H9 (cell line): ENCODE data around the gene ZSCAN31. TPM values are rescaled to one million over a fixed set of nuclear protein-coding genes. Genes with fewer than 3 reads are reported as not detected.

ENCODE experiments used
- DNase-seq: peaks from one replicate; pipeline ENCODE4 v3.0.0-alpha.2; 2017
- H2AFZ ChIP-seq: one replicate; pipeline ENCODE4 v1.6.1; 2013; ENCODE audit warnings: mild to moderate bottlenecking, low read length, control low read depth, moderate library complexity
- H2AK5ac ChIP-seq: 2 replicates; pipeline ENCODE4 v1.6.1; 2013; ENCODE audit warnings: low read length, control low read depth, mixed read lengths; ENCODE audit not compliant: insufficient read length
- H2BK120ac ChIP-seq: one replicate; pipeline ENCODE4 v1.6.1; 2013; ENCODE audit warnings: low read depth, mild to moderate bottlenecking, low read length, control low read depth, inconsistent platforms; ENCODE audit not compliant: poor library complexity, severe bottlenecking
- H2BK12ac ChIP-seq: 2 replicates; pipeline ENCODE4 v1.6.1; 2013; ENCODE audit warnings: low read length, control low read depth, mixed read lengths, low read depth; ENCODE audit not compliant: insufficient read length
- H2BK15ac ChIP-seq: 2 replicates; pipeline ENCODE4 v1.6.1; 2013; ENCODE audit warnings: low read depth, low read length, control low read depth
- H2BK20ac ChIP-seq: one replicate; pipeline ENCODE4 v1.6.1; 2013; ENCODE audit warnings: low read depth, mild to moderate bottlenecking, low read length, control low read depth, inconsistent platforms; ENCODE audit not compliant: poor library complexity, severe bottlenecking
- H2BK5ac ChIP-seq: 2 replicates; pipeline ENCODE4 v1.6.1; 2013; ENCODE audit warnings: low read length, control low read depth, mixed read lengths; ENCODE audit not compliant: insufficient read length
- H3K14ac ChIP-seq: 2 replicates; pipeline ENCODE4 v1.6.1; 2013; ENCODE audit warnings: low read length, control low read depth; ENCODE audit not compliant: insufficient read depth
- H3K18ac ChIP-seq: 2 replicates; pipeline ENCODE4 v1.6.1; 2013; ENCODE audit warnings: low read depth, mild to moderate bottlenecking, mixed read lengths, low read length, control low read depth; ENCODE audit not compliant: insufficient read length
- H3K23ac ChIP-seq: 2 replicates; pipeline ENCODE4 v1.6.1; 2013; ENCODE audit warnings: low read length, control low read depth, mixed read lengths, low read depth; ENCODE audit not compliant: insufficient read length
- H3K23me2 ChIP-seq: 2 replicates; pipeline ENCODE4 v1.6.1; 2013; ENCODE audit warnings: low read depth, mild to moderate bottlenecking, mixed read lengths, low read length, control low read depth; ENCODE audit not compliant: insufficient read length, poor library complexity, severe bottlenecking
- H3K27ac ChIP-seq: 2 replicates; pipeline ENCODE4 v1.5.1; 2013; ENCODE audit warnings: low read length, control low read depth, mixed read lengths, low read depth; ENCODE audit not compliant: insufficient read length
- H3K27me3 ChIP-seq: 2 replicates; pipeline ENCODE4 v1.6.1; 2013; ENCODE audit warnings: low read length, control low read depth, inconsistent platforms; ENCODE audit not compliant: insufficient read depth
- H3K4ac ChIP-seq: 2 replicates; pipeline ENCODE4 v1.6.1; 2013; ENCODE audit warnings: low read depth, mild to moderate bottlenecking, control low read depth, inconsistent platforms, low read length, moderate library complexity
- H3K4me1 ChIP-seq: 2 replicates; pipeline ENCODE4 v1.6.1; 2013; ENCODE audit warnings: low read length, control low read depth, inconsistent platforms; ENCODE audit not compliant: insufficient read depth
- H3K4me2 ChIP-seq: 2 replicates; pipeline ENCODE4 v1.6.1; 2013; ENCODE audit warnings: low read length, control low read depth, mixed read lengths; ENCODE audit not compliant: insufficient read length, insufficient read depth
- H3K56ac ChIP-seq: 2 replicates; pipeline ENCODE4 v1.6.1; 2013; ENCODE audit warnings: low read depth, mild to moderate bottlenecking, mixed read lengths, low read length, control low read depth; ENCODE audit not compliant: insufficient read length
- H3K79me1 ChIP-seq: 2 replicates; pipeline ENCODE4 v1.6.1; 2013; ENCODE audit warnings: low read depth, mild to moderate bottlenecking, moderate library complexity, low read length, control low read depth, inconsistent platforms; ENCODE audit not compliant: insufficient read depth, poor library complexity, severe bottlenecking
- H3K79me2 ChIP-seq: 2 replicates; pipeline ENCODE4 v1.6.1; 2013; ENCODE audit warnings: low read length, control low read depth, inconsistent platforms; ENCODE audit not compliant: insufficient read depth
- H3K9ac ChIP-seq: 2 replicates; pipeline ENCODE4 v1.6.1; 2013; ENCODE audit warnings: low read length, control low read depth, mixed read lengths; ENCODE audit not compliant: insufficient read length; ENCODE audit errors: extremely low read depth
- H3K9me3 ChIP-seq: one replicate; pipeline ENCODE4 v1.6.1; 2013; ENCODE audit warnings: low read depth, low read length, inconsistent platforms; ENCODE audit not compliant: control insufficient read depth
- H3T11ph ChIP-seq: one replicate; pipeline ENCODE4 v1.6.1; 2013; ENCODE audit warnings: mild to moderate bottlenecking, low read length, control low read depth, inconsistent platforms
- H4K20me1 ChIP-seq: one replicate; pipeline ENCODE4 v1.6.1; 2013; ENCODE audit not compliant: control insufficient read depth, insufficient read length, insufficient read depth
- H4K5ac ChIP-seq: 2 replicates; pipeline ENCODE4 v1.6.1; 2013; ENCODE audit warnings: low read depth, mild to moderate bottlenecking, mixed read lengths, low read length, control low read depth; ENCODE audit not compliant: insufficient read length
- H4K8ac ChIP-seq: replicated peaks from 2 replicates; pipeline ENCODE4 v1.6.1; 2013; ENCODE audit warnings: low read length, control low read depth, mixed read lengths, low read depth; ENCODE audit not compliant: insufficient read length
- H4K91ac ChIP-seq: 2 replicates; pipeline ENCODE4 v1.6.1; 2013; ENCODE audit warnings: low read depth, mild to moderate bottlenecking, moderate library complexity, mixed read lengths, low read length, control low read depth; ENCODE audit not compliant: insufficient read length
- H3K27ac Mint-ChIP-seq, 3 experiments: 2 replicates in 2 of 3; 3 replicates in 1 of 3; pipeline ENCODE4 v1.8.0; 2020 to 2021; ENCODE audit warnings: mixed read lengths in 3 of 3, mild to moderate bottlenecking in 1 of 3, moderate library complexity in 1 of 3
- H3K27me3 Mint-ChIP-seq: 2 replicates; pipeline ENCODE4 v1.8.0; 2021; ENCODE audit warnings: low read depth, mild to moderate bottlenecking, moderate library complexity, mixed read lengths
- H3K36me3 Mint-ChIP-seq, 3 experiments: 2 replicates in 2 of 3; 3 replicates in 1 of 3; pipeline ENCODE4 v1.8.0; 2020 to 2021; ENCODE audit warnings: low read depth in 3 of 3, mixed read lengths in 3 of 3; ENCODE audit not compliant: insufficient read depth in 1 of 3
- H3K4me1 Mint-ChIP-seq, 2 experiments: 2 replicates each; pipeline ENCODE4 v1.8.0; 2020; ENCODE audit warnings: mixed read lengths in 2 of 2
- H3K4me3 Mint-ChIP-seq, 2 experiments: 2 replicates in 1 of 2; 3 replicates in 1 of 2; pipeline ENCODE4 v1.8.0; 2020 to 2021; ENCODE audit warnings: mild to moderate bottlenecking in 2 of 2, mixed read lengths in 2 of 2, moderate library complexity in 1 of 2
- H3K9me3 Mint-ChIP-seq, 2 experiments: 2 replicates in 1 of 2; 3 replicates in 1 of 2; pipeline ENCODE4 v1.8.0; 2020; ENCODE audit warnings: mild to moderate bottlenecking in 2 of 2, mixed read lengths in 2 of 2, moderate library complexity in 1 of 2
- CTCF ChIP-seq: fragments of 200-600 bp; sonication (generic); conservative IDR thresholded peaks from 3 replicates; pipeline ENCODE4 v1.8.0; 2021; ENCODE audit warnings: antibody characterized with exemption, mild to moderate bottlenecking
- WGBS: extraction: QIAGEN DNeasy Blood & Tissue Kit; methylation state at CpG from one replicate; pipeline ENCODE4 v1.1.7; 2013; ENCODE audit warnings: missing lambda C conversion rate, low lambda C conversion rate, mixed read lengths; ENCODE audit not compliant: insufficient read length; ENCODE audit errors: extremely low coverage; 5-methylcytosine and 5-hydroxymethylcytosine counted together
- total RNA-seq: library from RNA; stranded (reverse); gene quantifications from 2 replicates; pipeline ENCODE4 v1.2.1, GENCODE V29; 2021

ZSCAN31 gene
- total RNA-seq, 1 experiment from 2014 or later, result 7.1 TPM

GRCh38 chr6:28353356-28353755 lies 17.4 kb upstream of the ZSCAN31 start:
- Histone ChIP-seq H4K91ac (no peak overlapping the region), H2BK20ac (no peak overlapping the region), H3T11ph (no peak overlapping the region), H2AFZ (no peak overlapping the region), H3K18ac (no peak overlapping the region), H3K14ac (no peak overlapping the region), H3K23me2 (peaks cover 11% of the 10 kb centered on the region), H3K23ac (no peak overlapping the region), H3K27me3 (no peaks in the 10 kb centered on the region), H3K79me2 (peaks cover 3% of the 10 kb centered on the region; the same call in 1 of the 2 replicates), H2AK5ac (no peak overlapping the region), H3K4ac (no peak overlapping the region), H3K79me1 (peaks cover 6% of the 10 kb centered on the region), H3K27ac (no peak overlapping the region), H4K8ac (no peak overlapping the region), H2BK120ac (no peak overlapping the region), H3K56ac (no peak overlapping the region), H4K20me1 (peaks cover 2% of the 10 kb centered on the region), H4K5ac (no peak overlapping the region), H3K4me2 (no peak overlapping the region), H2BK5ac (no peak overlapping the region), H3K9me3 (no peaks in the 10 kb centered on the region), H2BK12ac (no peak overlapping the region), H3K9ac (no peak overlapping the region), H3K4me1 (peaks cover 5% of the 10 kb centered on the region; the same call in 1 of the 2 replicates), H2BK15ac (no peak overlapping the region)
- peaks cover 26 to 29% of the 10 kb centered on the region in 2 experiments for H3K4me1 Mint-ChIP-seq
- H3K27ac Mint-ChIP-seq, result no peak overlapping the region
- WGBS, result no CpG with 5 or more reads among the region's 3 CpGs
- DNase-seq, result no peak
- no peaks in the 10 kb centered on the region for H3K27me3 Mint-ChIP-seq
- H3K4me3 Mint-ChIP-seq, result no peak overlapping the region
- no peak for TF ChIP-seq CTCF
- peaks cover 7 to 8% of the 10 kb centered on the region in 2 experiments for H3K9me3 Mint-ChIP-seq
- H3K36me3 Mint-ChIP-seq, result peaks cover 15 to 28% (median 26%) of the 10 kb centered on the region in 3 experiments
